ENCODE data around the gene LCMT1. TPM values are rescaled to one million over a fixed set of nuclear protein-coding genes. Genes with fewer than 3 reads are reported as not detected.

Gene LCMT1
- total RNA-seq, 4 donors from 2014 or later, result 10.7 to 56.9 (median 34.4) TPM

- Histone ChIP-seq H3K4me3 (no peak overlapping the region), H3K27me3 (no peaks in the 10 kb centered on the region), H3K9me3 (no peaks in the 10 kb centered on the region), H3K4me1 (no peaks in the 10 kb centered on the region), H3K27ac (no peak overlapping the region), H3K36me3 (no peaks in the 10 kb centered on the region)
- no peak for TF ChIP-seq POLR2A (IDR thresholded peaks at IDR 0.05)
- no peak for TF ChIP-seq CTCF (IDR thresholded peaks at IDR 0.05)
- no peak for DNase-seq
Measured at GRCh38 chr16:25095636-25096035, 15.9 kb upstream of the LCMT1 start.

GRCh38 chr16:25097276-25097975, 14.1 kb upstream of the LCMT1 start:
- no peaks in the 10 kb centered on the region for H3K36me3 ChIP-seq
- no peak for TF ChIP-seq CTCF (IDR thresholded peaks at IDR 0.05)
- TF ChIP-seq POLR2A (IDR thresholded peaks at IDR 0.05), result no peak
- H3K4me1 ChIP-seq, result no peaks in the 10 kb centered on the region
- H3K27me3 ChIP-seq, result no peaks in the 10 kb centered on the region
- H3K9me3 ChIP-seq, result no peaks in the 10 kb centered on the region
- DNase-seq, result no peak
- no peak overlapping the region for H3K27ac ChIP-seq
- H3K4me3 ChIP-seq, result no peak overlapping the region

- no peaks in the 10 kb centered on the region for H3K9me3 ChIP-seq
- no peaks in the 10 kb centered on the region for H3K36me3 ChIP-seq
- no peak overlapping the region for H3K27ac ChIP-seq
- DNase-seq, result no peak
- no peaks in the 10 kb centered on the region for H3K4me1 ChIP-seq
- TF ChIP-seq CTCF (IDR thresholded peaks at IDR 0.05), result no peak
- TF ChIP-seq POLR2A (IDR thresholded peaks at IDR 0.05), result no peak
- no peaks in the 10 kb centered on the region for H3K27me3 ChIP-seq
- H3K4me3 ChIP-seq, result no peak overlapping the region
Measured at GRCh38 chr16:25100511-25100910, 11.0 kb upstream of the LCMT1 start.

GRCh38 chr16:25106567-25107465, 4.7 kb upstream of the LCMT1 start:
- TF ChIP-seq CTCF (IDR thresholded peaks at IDR 0.05), result peak in 3 of 6 experiments; percentile 27 to 56 (median 52)
- peak; percentile 82 to 86 for TF ChIP-seq POLR2A (IDR thresholded peaks at IDR 0.05)
- Histone ChIP-seq H3K36me3 (no peaks in the 10 kb centered on the region), H3K27me3 (no peaks in the 10 kb centered on the region), H3K9me3 (no peaks in the 10 kb centered on the region), H3K27ac (peak overlapping the region; percentile 80 to 90 (median 86)), H3K4me1 (peaks cover 0 to 37% (median 4%) of the 10 kb centered on the region in 4 donors), H3K4me3 (peak overlapping the region; percentile 74 to 85 (median 76))
- peak; percentile 89 to 98 (median 97) for DNase-seq

GRCh38 chr16:25107466-25107792, 4.1 kb upstream of the LCMT1 start:
- Histone ChIP-seq H3K4me3 (peak overlapping the region; percentile 74 to 85 (median 76)), H3K27me3 (no peaks in the 10 kb centered on the region), H3K36me3 (no peaks in the 10 kb centered on the region), H3K27ac (peak overlapping the region; percentile 80 to 90 (median 86)), H3K9me3 (no peaks in the 10 kb centered on the region), H3K4me1 (peaks cover 0 to 42% (median 4%) of the 10 kb centered on the region in 4 donors)
- no peak for DNase-seq
- TF ChIP-seq POLR2A (IDR thresholded peaks at IDR 0.05) (no peak), CTCF (IDR thresholded peaks at IDR 0.05) (no peak)

All from Peyer's patch (tissue), 4 donors.